ENCODE measurements around the gene FAM76B.
A peak's percentile ranks its signal among the peaks of the same experiment; 100 is the strongest.
"Not testable (repeated sequence)": the region's sequence is repeated elsewhere in the genome, so short reads cannot be mapped to it uniquely, and the experiment has no call there.

Gene FAM76B

DNA sequence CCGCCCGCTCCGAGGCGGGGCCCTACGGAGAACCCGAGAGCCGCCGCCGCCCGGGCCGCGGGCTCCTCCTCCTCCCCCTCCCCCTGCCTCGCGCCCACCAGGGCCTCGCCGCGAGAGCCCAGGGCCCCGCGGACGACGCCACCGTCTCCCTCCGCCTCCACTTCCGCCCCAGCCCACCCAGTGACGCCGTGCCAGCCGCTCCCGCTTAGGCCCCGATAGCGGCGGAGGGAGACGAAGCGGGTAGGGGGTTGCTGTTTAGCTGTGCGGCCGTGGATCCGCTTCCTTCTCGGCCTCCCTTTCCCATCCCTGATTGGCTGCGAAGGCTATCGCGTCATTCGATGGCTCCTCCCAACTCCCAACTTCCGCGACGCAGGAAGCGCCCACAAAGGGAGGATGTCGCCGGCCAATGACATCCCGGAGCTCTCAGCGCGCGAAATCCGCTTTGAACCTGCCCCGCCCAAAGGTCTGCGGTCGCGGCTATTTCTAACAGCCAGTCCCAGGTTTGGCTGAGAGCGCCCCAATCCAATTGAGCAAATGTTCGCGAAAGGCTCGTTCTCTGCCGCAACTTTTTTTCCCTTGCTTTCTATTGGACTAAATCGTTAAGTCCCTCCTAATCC, at the start of gene FAM76B:
FAM76B (minus strand) TSS at position 277 of the 617 bp plus-strand sequence. CDS start 304 bp downstream, outside the sequence.
- peak; percentile 99 for DNase-seq (ENCODE audit: low spot score)

GRCh38 chr11:95835768-95836488, 46.3 kb upstream of the FAM76B start:
- DNase-seq (ENCODE audit: low spot score), result peak; percentile 76

- no peak for DNase-seq (ENCODE audit: low spot score)
Observed at GRCh38 chr11:95835351-95835750, 45.8 kb upstream of the FAM76B start.

GRCh38 chr11:95833378-95833777, 43.8 kb upstream of the FAM76B start:
- no peak for DNase-seq (ENCODE audit: low spot score)

DNA sequence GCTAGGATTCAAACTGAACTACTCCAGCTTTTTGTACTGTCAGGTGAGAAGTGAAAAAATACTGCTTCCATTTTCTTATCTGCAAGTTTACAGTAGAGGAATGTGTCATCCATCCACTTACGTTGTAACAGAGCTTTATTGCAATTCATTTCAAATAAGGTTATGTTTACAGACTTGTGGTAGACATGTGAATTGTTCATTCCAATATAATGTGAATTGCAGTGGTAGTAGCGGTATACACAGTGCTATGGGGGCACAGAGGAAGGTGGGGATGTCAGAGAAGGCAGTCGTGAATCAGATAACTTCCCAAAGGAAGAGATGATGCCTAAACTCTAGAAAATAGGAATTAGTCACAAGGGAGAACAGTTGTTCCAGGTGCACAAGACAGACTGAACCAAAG, 43.2 kb upstream of the FAM76B start:
- no peak for DNase-seq (ENCODE audit: low spot score)

GRCh38 chr11:95831198-95831883, 41.8 kb upstream of the FAM76B start:
- DNase-seq (ENCODE audit: low spot score), result no peak

- no peak for DNase-seq (ENCODE audit: low spot score)
Observed at GRCh38 chr11:95829580-95830259, 40.1 kb upstream of the FAM76B start.

DNA sequence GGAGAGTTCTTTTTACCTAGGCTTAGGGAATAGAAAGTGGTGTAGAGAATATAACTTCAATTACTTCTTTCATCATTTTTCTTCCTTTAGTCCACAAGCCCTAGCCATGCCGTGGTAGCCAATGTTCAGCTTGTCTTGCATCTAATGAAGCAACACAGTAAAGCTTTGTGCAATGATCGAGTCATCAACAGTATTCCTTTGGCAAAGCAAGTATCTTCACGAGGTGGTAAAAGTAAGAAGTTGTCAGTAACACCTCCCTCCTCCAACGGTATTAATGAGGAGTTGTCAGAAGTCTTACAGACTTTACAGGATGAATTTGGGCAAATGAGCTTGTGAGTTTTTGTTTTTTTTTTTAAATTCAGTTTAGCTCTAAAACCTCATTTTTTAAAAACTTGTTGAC, 38.1 kb upstream of the FAM76B start:
- DNase-seq (ENCODE audit: low spot score), result no peak

GRCh38 chr11:95821640-95822039, 32.1 kb upstream of the FAM76B start:
- no peak for DNase-seq (ENCODE audit: low spot score)

DNA sequence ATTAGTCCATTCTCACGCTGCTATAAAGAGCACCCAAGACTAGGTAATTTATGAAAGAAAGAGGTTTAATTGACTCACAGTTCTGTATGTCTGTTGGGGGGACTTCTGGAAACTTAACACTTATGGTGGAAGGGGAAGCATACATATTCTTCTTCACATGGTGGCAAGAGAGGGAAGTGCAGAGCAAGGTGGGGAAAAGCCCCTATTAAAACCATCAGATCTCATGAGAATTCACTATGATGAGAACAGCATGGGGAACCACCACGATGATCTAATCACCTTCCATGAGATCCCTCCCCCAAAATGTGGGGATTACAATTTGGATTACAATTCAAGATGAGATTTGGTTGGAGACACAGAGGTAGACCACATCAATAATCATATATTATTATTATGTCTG, 26.5 kb upstream of the FAM76B start:
- no peak for DNase-seq (ENCODE audit: low spot score)

- DNase-seq (ENCODE audit: low spot score), result not testable (repeated sequence)
Observed at GRCh38 chr11:95811052-95811451, 21.5 kb upstream of the FAM76B start.

DNA sequence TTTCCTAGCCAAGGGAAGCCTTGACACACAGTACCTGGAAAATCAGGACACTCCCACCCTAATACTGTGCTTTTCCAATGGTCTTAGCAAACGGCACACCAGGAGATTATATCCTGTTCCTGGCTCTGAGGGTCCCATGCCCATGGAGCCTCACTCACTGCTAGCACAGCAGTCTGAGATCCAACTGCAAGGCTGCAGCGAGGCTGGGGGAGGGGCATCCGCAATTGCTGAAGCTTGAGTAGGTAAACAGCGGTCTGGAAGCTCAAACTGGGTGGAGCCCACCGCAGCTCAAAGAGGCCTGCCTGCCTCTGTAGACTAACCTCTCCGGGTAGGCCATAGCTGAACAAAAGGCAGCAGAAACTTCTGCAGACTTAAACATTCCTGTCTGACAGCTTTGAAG, 16.9 kb upstream of the FAM76B start:
- DNase-seq (ENCODE audit: low spot score), result not testable (repeated sequence)

GRCh38 chr11:95805869-95806268, 16.3 kb upstream of the FAM76B start:
- no peak for DNase-seq (ENCODE audit: low spot score)

- DNase-seq (ENCODE audit: low spot score), result no peak
Observed at GRCh38 chr11:95803973-95804372, 14.4 kb upstream of the FAM76B start.

DNA sequence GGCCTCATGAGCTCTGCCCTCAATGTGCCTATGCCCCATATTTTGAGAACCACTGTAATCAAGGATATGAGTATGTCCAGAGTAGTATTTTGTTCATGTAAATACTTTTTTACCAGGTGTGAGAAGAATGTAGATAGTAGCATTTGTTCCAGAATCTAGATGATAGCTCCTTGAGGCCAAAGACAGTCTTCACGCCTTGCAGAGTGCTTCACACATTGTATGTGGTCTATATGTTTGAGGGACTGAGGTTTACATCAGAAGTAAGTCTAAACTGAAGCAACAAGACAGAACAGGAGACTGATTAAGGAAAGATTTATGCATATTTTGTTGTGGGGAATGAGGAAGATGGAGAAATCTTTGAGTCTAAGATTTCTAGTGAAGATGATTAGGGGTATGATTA, 13.2 kb upstream of the FAM76B start:
- DNase-seq (ENCODE audit: low spot score), result no peak

DNA sequence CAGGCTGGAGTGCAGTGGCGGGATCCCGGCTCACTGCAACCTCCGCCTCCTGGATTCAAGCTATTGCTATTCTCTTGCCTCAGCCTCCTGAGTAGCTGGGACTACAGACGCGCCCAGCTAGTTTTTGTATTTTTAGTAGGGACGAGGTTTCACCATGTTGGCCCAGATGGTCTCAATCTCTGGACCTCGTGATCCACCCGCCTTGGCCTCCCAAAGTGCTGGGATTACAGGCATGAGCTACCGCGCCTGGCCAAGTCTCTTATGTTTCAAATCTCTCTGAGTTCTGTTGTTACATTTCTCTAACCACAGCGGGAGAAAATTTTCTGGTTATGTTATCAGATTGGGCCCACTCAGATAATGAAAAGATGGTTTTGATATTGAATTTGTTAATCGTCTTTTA, 10.9 kb upstream of the FAM76B start:
- DNase-seq (ENCODE audit: low spot score), result no peak

DNA sequence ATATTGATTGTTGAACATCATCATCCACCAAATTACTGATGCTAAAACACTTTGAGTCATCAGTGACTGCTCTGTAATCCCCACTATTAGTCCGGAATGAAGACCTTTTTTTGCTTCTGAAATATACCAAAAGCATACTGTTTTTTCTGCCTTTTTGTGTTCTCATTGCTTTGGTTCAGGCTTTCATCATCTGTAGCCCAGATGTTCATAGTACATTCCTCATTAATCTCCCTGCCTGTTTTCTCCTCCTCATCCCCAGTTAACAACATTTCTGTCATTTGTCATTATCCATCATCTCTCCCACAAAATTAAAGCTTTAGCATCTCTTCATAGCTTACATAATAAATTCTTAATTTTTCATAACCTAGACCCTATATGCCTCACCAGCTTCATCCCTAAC, 10.0 kb upstream of the FAM76B start:
- no peak for DNase-seq (ENCODE audit: low spot score)

DNA sequence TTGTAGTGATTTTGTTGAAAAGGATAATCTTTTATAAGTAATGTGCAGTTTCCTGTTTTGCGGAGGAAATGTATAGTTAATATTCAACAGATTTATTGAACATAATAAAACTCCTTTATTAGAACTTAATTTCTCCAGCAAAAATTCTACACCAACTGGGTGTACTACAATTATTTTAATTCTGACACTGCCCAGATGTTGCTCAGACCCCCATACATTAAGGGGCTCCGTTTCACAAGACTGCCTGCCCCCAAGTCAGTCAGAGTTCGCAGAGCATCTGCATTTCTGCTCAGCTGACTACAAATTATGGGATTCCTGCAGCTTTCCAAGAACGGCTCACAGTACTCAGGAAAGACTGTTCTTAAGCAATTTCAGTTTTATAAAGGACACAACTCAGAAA, 6.9 kb upstream of the FAM76B start:
- DNase-seq (ENCODE audit: low spot score), result no peak

- DNase-seq (ENCODE audit: low spot score), result no peak
Observed at GRCh38 chr11:95795627-95796295, 6.2 kb upstream of the FAM76B start.

DNA sequence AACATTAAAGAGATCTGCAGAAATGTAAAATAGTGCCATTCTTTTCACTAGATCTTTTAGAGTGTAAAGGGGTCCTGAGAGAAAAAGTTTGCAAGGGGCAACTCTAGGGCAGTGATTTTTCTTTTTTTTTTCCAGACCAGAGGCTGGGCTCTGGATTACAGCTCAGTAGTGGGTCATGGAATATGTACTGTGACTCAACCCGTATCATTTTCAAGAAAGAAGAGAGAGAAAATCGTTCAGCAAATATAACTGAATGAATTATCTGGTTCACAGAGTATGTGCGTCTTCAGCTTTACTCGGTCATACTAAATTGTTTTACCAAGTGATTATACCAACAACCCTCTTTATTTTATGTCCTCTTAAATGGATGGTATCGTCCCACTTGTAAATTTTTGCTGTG, 4.5 kb upstream of the FAM76B start:
- no peak for DNase-seq (ENCODE audit: low spot score)

DNA sequence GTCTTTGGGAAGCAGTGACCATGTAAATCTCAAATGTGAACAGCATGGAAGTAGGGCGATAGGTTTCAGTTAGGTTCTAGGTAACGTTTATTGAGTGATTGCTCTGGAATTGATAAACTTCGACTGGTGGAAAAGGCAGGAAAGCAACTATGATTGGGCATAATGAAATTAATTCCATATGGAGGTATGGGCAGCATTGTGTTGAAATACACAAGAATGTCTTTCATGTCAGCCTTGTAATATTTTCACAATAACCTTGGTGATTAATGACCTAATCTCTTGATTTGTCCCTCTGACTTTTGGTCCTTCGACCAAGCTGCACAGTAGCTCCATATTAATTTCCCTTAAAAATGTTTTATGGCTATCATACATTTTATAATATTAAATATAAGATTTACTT, 3.5 kb upstream of the FAM76B start:
- DNase-seq (ENCODE audit: low spot score), result no peak

- DNase-seq (ENCODE audit: low spot score), result no peak
Observed at GRCh38 chr11:95792700-95793099, 3.1 kb upstream of the FAM76B start.

Measured in Ammon's horn (tissue), 1 donor.